Right ventricle myocardium superior (tissue), 1 donor: ENCODE measurements around the gene NEBL. TPM values are rescaled to one million over a fixed set of nuclear protein-coding genes. Genes with fewer than 3 reads are reported as not detected.

Experiments
- ATAC-seq: fragments of 200-7000 bp; cut with Tn5 transposase; one replicate; pipeline ENCODE4 v1.9.1; 2020; ENCODE audit warnings: mild to moderate bottlenecking; ENCODE audit not compliant: poor library complexity
- DNase-seq: peaks from one replicate; pipeline ENCODE4 v3.0.0-alpha.2; 2020
- intact Hi-C: fragments of 100-400 bp; cut with DNase I; formaldehyde crosslinking; loops from one replicate; pipeline ENCODE4 v1.11.2; 2022
- total RNA-seq: library from RNA; stranded (reverse); fragmentation: NEBNext Ultra II Directional; extraction: Animal tissue kit (Norgen Biotek cat#: 25700); gene quantifications from one replicate; pipeline ENCODE4 v1.2.1, GENCODE V29; 2021
- donor health status: DM: no; HTN: yes; CAD: no; lungs with severe emphysema.

Gene NEBL
- total RNA-seq, 1 donor from 2014 or later: 623 TPM

- ATAC-seq (no peak), DNase-seq (no peak)
- intact Hi-C loops: no loop called here
Measured at GRCh38 chr10:20744821-20745220, 152.3 kb downstream of the NEBL start.

GRCh38 chr10:20743942-20744341 lies 153.2 kb downstream of the NEBL start:
- DNase-seq (no peak), ATAC-seq (no peak)
- intact Hi-C loops: no loop called here

- intact Hi-C loops: no loop called here
- ATAC-seq: no peak
- no peak for DNase-seq
Measured at GRCh38 chr10:20742737-20743541, 154.2 kb downstream of the NEBL start.

GRCh38 chr10:20740120-20740519 lies 157.0 kb downstream of the NEBL start:
- DNase-seq (no peak), ATAC-seq (no peak)
- intact Hi-C loops: no loop called here

- intact Hi-C loops: no loop called here
- DNase-seq: no peak
- no peak for ATAC-seq
Measured at GRCh38 chr10:20737107-20737506, 160.0 kb downstream of the NEBL start.
